HepG2 (cell line): Measurements from ENCODE around the gene FRMPD2. TPM values are rescaled to one million over a fixed set of nuclear protein-coding genes. Genes with fewer than 3 reads are reported as not detected.

ENCODE experiments used
- BRCA1 ChIP-seq: sonication (generic); formaldehyde crosslinking; IDR thresholded peaks from 2 replicates; pipeline ENCODE4 v1.4.0; 2020; ENCODE audit warnings: missing genetic modification reagents
- EEA1 ChIP-seq: sonication (generic); formaldehyde crosslinking; IDR thresholded peaks from 2 replicates; pipeline ENCODE4 v1.5.1; 2020; ENCODE audit warnings: mild to moderate bottlenecking, missing genetic modification reagents, borderline replicate concordance
- ERF ChIP-seq: IDR thresholded peaks from 2 replicates; pipeline ENCODE4 v1.6.1; 2018; ENCODE audit warnings: missing biosample characterization, missing genetic modification reagents
- GLI4 ChIP-seq: sonication (generic); formaldehyde crosslinking; IDR thresholded peaks from 2 replicates; pipeline ENCODE4 v1.5.1; 2020; ENCODE audit warnings: missing genetic modification reagents, mild to moderate bottlenecking, moderate library complexity, borderline replicate concordance
- GMEB2 ChIP-seq: IDR thresholded peaks from 2 replicates; pipeline ENCODE4 v1.6.1; 2016; ENCODE audit warnings: missing biosample characterization, missing genetic modification reagents, low read depth
- HCFC1 ChIP-seq: fragments of 150-350 bp; IDR thresholded peaks from 2 replicates; pipeline ENCODE4 v1.6.1; 2014; ENCODE audit warnings: low read depth, low read length
- KAT8 ChIP-seq: IDR thresholded peaks from 2 replicates; pipeline ENCODE4 v1.6.1; 2016; ENCODE audit warnings: missing genetic modification reagents, missing compliant biosample characterization
- NFE2 ChIP-seq: sonication (generic); formaldehyde crosslinking; IDR thresholded peaks from 2 replicates; pipeline ENCODE4 v1.4.0; 2020; ENCODE audit warnings: missing genetic modification reagents
- PBX3 ChIP-seq: sonication (generic); formaldehyde crosslinking; IDR thresholded peaks from 2 replicates; pipeline ENCODE4 v1.8.1; 2023; ENCODE audit warnings: missing genetic modification reagents, inconsistent platforms, borderline replicate concordance
- PHF21A ChIP-seq: sonication (generic); formaldehyde crosslinking; IDR thresholded peaks from 2 replicates; pipeline ENCODE4 v1.5.0; 2020; ENCODE audit warnings: mild to moderate bottlenecking, missing genetic modification reagents
- RAD21 ChIP-seq: fragments of 450-650 bp; formaldehyde crosslinking; IDR thresholded peaks from 2 replicates; pipeline ENCODE4 v1.5.0; 2020; ENCODE audit warnings: mild to moderate bottlenecking
- RXRA ChIP-seq: sonication (generic); formaldehyde crosslinking; IDR thresholded peaks from 2 replicates; pipeline ENCODE4 v1.5.1; 2020; ENCODE audit warnings: missing genetic modification reagents
- SALL1 ChIP-seq: sonication (generic); formaldehyde crosslinking; IDR thresholded peaks from 2 replicates; pipeline ENCODE4 v1.8.0; 2022; ENCODE audit warnings: mild to moderate bottlenecking, missing genetic modification reagents
- SNAPC4 ChIP-seq: sonication (generic); formaldehyde crosslinking; IDR thresholded peaks from 2 replicates; pipeline ENCODE4 v1.4.0; 2020; ENCODE audit warnings: mild to moderate bottlenecking, missing genetic modification reagents
- TMF1 ChIP-seq: sonication (generic); formaldehyde crosslinking; IDR thresholded peaks from 2 replicates; pipeline ENCODE4 v1.8.1; 2022; ENCODE audit warnings: low read depth, missing genetic modification reagents
- WIZ ChIP-seq: sonication (generic); formaldehyde crosslinking; IDR thresholded peaks from 2 replicates; pipeline ENCODE4 v1.5.1; 2020; ENCODE audit warnings: mild to moderate bottlenecking, missing genetic modification reagents
- ZBTB7A ChIP-seq: sonication (generic); formaldehyde crosslinking; IDR thresholded peaks from 2 replicates; pipeline ENCODE4 v1.8.0; 2022; ENCODE audit warnings: mild to moderate bottlenecking, missing genetic modification reagents
- ZMAT3 ChIP-seq: sonication (generic); formaldehyde crosslinking; conservative IDR thresholded peaks from 2 replicates; pipeline ENCODE4 v1.7.0; 2021; ENCODE audit warnings: missing genetic modification reagents
- ZNF12 ChIP-seq: sonication (generic); formaldehyde crosslinking; IDR thresholded peaks from 2 replicates; pipeline ENCODE4 v1.5.0; 2020; ENCODE audit warnings: missing genetic modification reagents
- ZNF234 ChIP-seq: sonication (generic); formaldehyde crosslinking; conservative IDR thresholded peaks from 2 replicates; pipeline ENCODE4 v1.5.1; 2020; ENCODE audit warnings: mild to moderate bottlenecking, missing genetic modification reagents
- ZNF674 ChIP-seq: sonication (generic); formaldehyde crosslinking; IDR thresholded peaks from 2 replicates; pipeline ENCODE4 v1.5.0; 2020; ENCODE audit warnings: low read depth, mild to moderate bottlenecking, missing genetic modification reagents
- ZNF713 ChIP-seq: sonication (generic); formaldehyde crosslinking; IDR thresholded peaks from 2 replicates; pipeline ENCODE4 v1.4.0; 2020; ENCODE audit warnings: mild to moderate bottlenecking, missing genetic modification reagents
- ZNF839 ChIP-seq: sonication (generic); formaldehyde crosslinking; IDR thresholded peaks from 2 replicates; pipeline ENCODE4 v1.4.0; 2020; ENCODE audit warnings: missing genetic modification reagents, mild to moderate bottlenecking, borderline replicate concordance
- ZNF841 ChIP-seq: sonication (generic); formaldehyde crosslinking; IDR thresholded peaks from 2 replicates; pipeline ENCODE4 v1.8.1; 2023; ENCODE audit warnings: missing genetic modification reagents, borderline replicate concordance
- polyA plus RNA-seq, 8 experiments: library from polyadenylated mRNA; depleted of rRNA in 3 of 8; stranded (reverse) in 7 of 8; unstranded in 1 of 8; fragments of >200 nt; fragmentation: Illumina TruSeq in 4 of 8; extraction: Trizol in 4 of 8; gene quantifications; 2 replicates each; pipeline versions ENCODE4 v1.2.1 to v1.2.3, GENCODE V29; 2011 to 2016; ENCODE audit warnings: low read depth in 4 of 8, missing spikeins in 1 of 8, mixed read lengths in 1 of 8; ENCODE audit not compliant: insufficient read depth in 1 of 8
- total RNA-seq, 5 experiments: library from RNA; depleted of rRNA; stranded (reverse); fragments of >200 nt; fragmentation: Illumina TruSeq; extraction: Trizol; gene quantifications; 2 replicates each; pipeline ENCODE4 v1.2.3, GENCODE V29; 2016; ENCODE audit warnings: low read depth in 1 of 5

Gene FRMPD2
- total and polyA plus RNA-seq, 2 of the 13 experiments (the other 11 are each of a cell fraction or from before 2014, with no cell fraction given) = 0.45 to 1.3 TPM

- TF ChIP-seq TMF1 (CRISPR knock-in tag) (no peak), KAT8 (CRISPR knock-in tag) (no peak), ZNF713 (no peak), GMEB2 (CRISPR knock-in tag) (no peak), NFE2 (CRISPR knock-in tag) (no peak), ZNF839 (no peak), PHF21A (CRISPR knock-in tag) (no peak; the same call in 1 of the 2 replicates), RXRA (CRISPR knock-in tag) (no peak), ZNF234 (CRISPR knock-in tag) (no peak), ZMAT3 (CRISPR knock-in tag) (no peak), ZBTB7A (CRISPR knock-in tag) (0 out of 2 replicates have a peak, but pooled peaks have one; percentile 55), PBX3 (no peak), SALL1 (CRISPR knock-in tag) (no peak), EEA1 (CRISPR knock-in tag) (no peak), ZNF12 (CRISPR knock-in tag) (no peak), BRCA1 (CRISPR knock-in tag) (no peak), RAD21 (CRISPR knock-in tag) (0 out of 2 replicates have a peak, but pooled peaks have one; percentile 2), WIZ (CRISPR knock-in tag) (no peak), HCFC1 (no peak), SNAPC4 (CRISPR knock-in tag) (no peak), ZNF841 (CRISPR knock-in tag) (no peak), ERF (CRISPR knock-in tag) (no peak), ZNF674 (peak; percentile 62; the same call in 1 of the 2 replicates), GLI4 (no peak)
Measured at GRCh38 chr10:48306870-48307710, 32.6 kb upstream of the FRMPD2 start (continued).
